GM18511 (cell line): Measurements from ENCODE around the gene APEH.
"Not testable (repeated sequence)": the region's sequence is repeated elsewhere in the genome, so short reads cannot be mapped to it uniquely, and the experiment has no call there.

Source experiments
- ATAC-seq: cut with Tn5 transposase; IDR thresholded peaks from one replicate; pipeline ENCODE4 v1.9.1; 2021; ENCODE audit warnings: mild to moderate bottlenecking, moderate library complexity; ENCODE audit not compliant: unreplicated experiment

APEH gene

DNA sequence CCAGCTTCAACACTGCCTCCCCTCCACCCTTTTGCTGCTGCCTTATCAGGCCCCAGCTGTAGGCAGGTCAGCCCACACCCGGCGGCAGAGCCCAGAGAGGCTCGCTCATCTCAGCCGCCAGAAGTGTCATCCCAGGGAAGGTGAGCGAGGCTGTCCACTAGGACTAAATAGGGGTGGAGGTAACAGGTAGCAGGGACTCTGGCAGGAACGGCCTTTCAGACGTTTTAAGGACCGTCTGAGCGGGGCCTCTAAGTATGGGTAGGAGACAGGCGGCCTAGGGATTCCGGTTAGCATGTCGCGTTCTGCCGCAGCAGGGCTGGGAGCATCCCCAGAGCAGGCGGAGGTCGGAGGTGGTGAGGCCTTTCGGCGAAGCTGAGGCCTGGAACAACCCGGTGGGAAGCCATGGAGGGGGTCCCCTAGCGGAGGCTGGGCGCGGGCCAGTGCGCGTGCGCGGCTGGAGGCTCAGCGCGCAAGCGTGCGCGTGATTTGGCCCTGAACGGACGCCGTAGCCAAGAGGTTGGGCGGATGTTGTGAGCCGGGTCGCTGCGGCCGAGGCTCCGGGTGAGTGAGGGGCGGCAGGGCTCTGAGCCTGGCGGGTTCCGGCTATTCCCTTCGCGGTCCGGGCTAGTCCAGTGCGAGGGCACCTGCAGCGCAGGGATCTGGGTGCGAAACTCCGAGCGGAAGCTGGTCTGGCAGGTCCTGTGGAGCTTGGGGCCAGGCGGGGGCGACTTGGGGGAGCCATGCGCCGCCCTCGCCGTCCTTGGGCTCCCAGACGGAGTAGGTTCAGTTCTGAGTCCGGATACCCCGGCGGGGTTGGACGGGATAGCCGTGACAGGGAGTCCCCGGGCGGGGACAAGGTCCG, 15.1 kb downstream of the APEH start, which contains the start of the genes MST1 and RNF123:
Gene MST1, minus strand, starts transcription at position 429 of the 862 bp plus-strand sequence. CDS start 783 bp downstream, outside the sequence.
Gene RNF123, plus strand, starts transcription at position 512 of the 862 bp plus-strand sequence. CDS start 1,609 bp downstream, outside the sequence.
- ATAC-seq, result peak; percentile 62

DNA sequence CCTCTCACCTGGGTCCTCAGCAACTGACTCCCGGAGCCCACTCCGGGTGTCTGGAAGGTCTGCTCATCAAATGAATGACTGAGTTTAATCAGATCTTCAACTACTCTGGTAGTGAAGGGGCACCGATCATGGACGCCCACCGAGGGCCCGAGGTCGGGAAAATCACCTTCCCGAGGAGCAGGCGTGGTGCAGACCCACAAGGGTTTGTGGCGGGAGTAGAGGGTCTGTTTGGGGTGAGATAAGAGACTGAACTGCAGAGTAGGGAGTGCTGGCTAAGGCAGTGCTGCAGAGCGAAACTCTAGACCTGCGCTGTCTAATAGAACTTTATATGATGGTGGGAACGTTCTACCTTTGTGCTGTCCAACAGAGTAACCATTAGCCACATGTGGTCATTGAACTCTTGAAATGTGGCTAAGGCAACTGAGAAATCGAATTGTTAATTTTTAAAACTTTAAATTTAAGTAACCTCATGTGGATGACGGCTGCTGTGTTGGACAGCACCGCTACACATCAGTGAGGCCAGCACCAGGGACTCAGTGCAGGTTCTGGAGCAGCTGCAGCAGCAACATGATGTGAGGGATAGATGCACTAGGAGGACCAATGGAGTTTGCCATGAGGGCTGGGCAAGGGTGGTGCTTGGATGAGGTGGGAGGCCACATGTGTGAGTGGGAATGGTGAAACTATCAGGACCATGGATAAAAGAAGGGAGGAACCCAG, 15.9 kb downstream of the APEH start:
- not testable (repeated sequence) for ATAC-seq

DNA sequence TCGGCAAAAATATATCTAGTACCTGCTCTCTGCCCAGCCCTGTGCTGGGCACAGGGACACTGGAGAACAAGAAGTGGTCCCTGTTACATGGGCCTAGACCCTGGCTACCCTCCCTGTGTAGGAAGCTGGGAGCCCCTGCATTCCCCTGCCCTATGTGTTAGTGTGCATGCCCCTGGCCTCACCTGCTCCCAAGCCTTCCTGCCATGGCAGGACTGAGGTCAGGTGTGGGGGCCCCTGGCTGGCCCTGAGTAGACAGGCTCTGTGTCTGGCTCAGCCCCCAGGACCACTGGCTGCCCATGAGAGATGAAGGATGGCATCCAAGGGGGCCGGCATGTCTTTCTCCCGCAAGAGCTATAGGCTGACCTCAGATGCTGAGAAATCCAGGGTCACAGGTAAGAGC, 16.7 kb downstream of the APEH start:
- not testable (repeated sequence) for ATAC-seq

DNA sequence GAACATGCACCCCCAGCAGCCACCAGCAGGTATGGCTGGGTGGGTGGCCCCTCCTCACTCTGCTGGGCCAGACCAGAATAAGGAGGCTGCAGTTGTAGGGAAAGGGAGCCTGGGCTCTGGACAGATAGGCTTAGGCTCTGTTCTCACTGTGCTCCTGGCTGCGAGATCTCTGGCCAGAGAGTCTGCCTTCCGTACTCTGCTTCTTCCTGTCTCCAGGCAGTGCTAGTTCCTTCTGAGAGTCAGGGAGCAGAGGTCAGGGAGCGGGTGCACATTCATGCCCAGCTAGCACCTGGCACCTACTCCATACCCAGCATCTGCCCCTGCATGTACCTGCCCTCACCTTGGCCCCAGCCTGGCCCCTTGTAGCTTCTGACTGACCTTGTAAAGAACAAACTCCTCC, 17.3 kb downstream of the APEH start:
- not testable (repeated sequence) for ATAC-seq

GRCh38 chr3:49694409-49695070, 20.4 kb downstream of the APEH start:
- ATAC-seq, result not testable (repeated sequence)

GRCh38 chr3:49695350-49696015, 21.3 kb downstream of the APEH start:
- ATAC-seq, result not testable (repeated sequence)

DNA sequence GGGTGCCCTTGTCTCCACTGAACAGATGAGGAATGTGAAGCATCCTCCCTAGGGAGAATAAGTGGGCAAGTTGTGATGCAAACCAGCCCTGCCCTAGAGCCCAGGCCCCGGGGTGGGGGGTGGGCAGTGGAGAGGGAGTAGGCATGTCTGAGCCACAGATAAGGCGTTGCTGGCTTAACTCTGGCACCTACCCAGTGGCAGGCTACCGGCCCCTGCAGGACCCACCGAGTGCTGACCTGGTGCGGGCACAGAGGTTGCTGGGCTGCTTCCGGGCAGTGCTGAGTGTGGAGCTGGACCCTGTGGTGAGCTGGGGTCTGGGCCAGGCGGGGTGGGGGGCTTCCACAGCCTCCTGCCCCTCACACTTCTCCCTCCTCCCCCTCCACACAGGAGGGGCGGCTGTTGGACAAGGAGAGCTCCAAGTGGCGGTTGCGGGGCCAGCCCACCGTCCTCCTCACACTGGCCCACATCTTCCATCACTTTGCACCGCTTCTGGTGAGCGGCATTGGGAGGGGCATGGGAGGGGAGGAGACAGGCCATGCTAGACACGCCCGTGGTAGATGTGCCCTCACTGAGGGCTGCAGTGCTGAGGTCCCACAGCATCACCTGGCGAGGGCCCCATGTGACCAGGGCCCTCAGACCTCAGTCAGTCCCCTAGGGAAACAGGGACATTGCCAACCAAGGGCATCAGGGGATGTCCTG, 25.3 kb downstream of the APEH start:
- ATAC-seq, result no peak

GRCh38 chr3:49700014-49700413, 25.9 kb downstream of the APEH start:
- ATAC-seq, result no peak

DNA sequence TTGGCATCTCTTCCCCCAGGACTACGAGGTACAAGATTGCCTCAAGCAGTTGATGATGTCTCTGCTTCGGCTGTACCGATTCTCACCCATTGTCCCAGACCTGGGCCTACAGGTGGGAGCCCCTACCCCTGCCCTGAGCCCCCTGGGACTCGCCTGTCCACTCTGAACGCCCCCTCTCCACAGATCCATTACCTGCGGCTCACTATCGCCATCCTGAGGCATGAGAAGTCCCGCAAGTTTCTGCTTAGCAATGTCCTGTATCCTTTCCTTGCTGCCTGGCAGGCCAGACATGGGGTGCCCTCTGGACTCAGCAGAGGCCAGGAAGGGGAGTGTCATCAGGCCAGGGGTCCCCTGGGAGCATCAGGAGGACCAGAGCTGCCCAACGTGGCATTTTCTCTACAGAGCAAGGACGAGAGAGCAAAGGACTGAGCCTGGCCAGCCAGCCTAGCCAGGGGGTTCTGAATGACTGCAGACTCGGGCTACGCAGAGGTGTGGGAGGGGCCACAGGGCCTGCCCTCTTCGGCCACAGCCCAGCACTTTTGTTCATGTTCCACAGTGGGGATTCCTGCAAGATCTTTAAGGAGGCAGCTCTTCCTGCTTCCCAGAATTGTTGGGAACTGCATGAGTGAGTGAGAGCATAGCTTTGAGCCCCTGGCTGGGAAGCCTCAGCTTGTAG, 26.4 kb downstream of the APEH start:
- ATAC-seq, result no peak

GRCh38 chr3:49701388-49702077, 27.4 kb downstream of the APEH start:
- no peak for ATAC-seq

DNA sequence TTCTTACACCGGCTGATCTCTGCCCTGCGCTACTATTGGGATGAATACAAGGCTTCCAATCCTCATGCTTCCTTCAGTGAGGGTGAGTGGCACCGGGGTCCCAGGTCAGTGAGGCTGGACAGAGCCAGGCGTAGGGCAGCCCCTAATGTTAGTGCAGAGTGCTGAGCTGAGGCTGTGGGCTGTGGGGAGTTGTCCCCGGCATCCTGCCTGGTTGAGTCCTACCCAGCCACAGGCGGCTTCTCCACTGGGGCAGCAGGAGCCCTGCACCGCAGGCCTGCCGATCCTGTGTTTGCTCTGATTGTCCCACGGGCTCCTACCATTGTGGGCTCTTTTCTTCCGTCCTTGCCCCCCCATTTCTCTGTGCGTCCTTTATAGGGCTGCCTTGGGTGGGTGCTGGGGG, 28.5 kb downstream of the APEH start:
- no peak for ATAC-seq

DNA sequence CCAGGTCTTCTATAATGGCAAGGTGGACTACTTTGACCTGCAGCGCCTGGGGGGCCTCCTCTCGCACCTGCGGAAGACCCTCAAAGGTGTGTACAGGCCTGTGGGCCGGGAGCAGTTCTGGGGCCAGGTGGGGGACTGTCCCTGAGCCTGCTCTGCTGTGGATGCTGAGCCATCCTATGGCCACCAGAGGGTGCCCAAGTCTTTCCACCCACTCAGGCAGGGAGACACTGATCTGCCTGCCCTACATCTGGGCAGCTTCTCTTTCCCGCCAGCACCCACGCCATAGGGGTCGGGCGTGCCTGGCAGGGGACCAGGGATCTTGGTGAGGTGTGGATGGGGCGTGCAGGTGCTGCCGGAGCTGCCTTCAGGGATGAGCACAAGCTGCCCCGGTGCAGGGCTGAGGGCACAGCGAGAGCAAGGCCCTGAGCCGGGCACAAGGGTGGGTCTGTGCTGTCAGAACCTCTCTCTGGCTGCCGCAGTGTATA, 29.3 kb downstream of the APEH start:
- peak; percentile 71 for ATAC-seq

GRCh38 chr3:49703956-49704355, 29.8 kb downstream of the APEH start:
- no peak for ATAC-seq

GRCh38 chr3:49704629-49705028, 30.5 kb downstream of the APEH start:
- ATAC-seq, result no peak

DNA sequence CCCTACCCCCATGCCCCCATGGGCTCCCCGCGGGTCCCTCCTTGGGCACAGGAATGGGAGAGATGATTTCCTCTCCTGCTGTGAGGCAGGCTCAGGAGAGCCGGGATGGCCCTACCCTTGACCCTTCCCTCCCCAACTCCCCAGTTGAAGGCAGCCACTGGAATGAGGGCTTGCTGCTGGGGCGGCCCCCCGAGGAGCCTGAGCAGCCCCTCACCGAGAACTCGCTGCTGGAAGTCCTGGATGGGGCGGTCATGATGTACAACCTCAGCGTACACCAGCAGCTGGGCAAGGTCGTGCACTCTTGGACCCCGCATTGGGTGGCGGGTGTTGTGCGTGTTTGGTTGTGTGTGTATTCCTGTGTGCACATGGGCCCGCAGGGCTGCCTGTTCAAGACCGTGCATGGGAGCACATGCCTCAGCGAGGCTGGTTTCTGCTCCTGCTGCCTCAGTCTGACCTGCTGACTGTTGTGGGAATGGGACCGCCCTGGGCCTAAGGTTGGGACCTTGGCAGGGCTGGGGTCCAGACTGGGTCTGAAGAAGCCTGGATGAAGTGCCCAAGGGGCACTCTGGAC, 31.3 kb downstream of the APEH start:
- ATAC-seq, result no peak

- ATAC-seq, result no peak
Measured at GRCh38 chr3:49706456-49707112, 32.4 kb downstream of the APEH start.

DNA sequence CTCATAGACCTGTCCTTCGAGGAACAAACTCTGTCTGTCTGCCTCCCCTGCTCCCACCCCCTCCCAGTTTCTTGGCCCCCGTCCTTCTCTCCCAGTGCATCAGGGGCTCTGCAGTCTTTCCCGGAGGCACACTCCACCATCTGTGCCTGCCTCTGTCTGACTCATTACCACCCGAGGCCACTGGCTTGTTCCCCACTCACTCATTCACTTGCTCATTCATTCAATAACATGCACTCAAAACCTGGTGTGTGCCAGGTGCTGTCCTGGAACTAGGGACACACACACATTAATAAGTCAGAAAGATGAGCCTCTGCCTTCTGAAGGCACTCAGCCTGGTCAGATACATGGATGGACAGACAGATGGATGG, 32.9 kb downstream of the APEH start:
- ATAC-seq, result no peak

DNA sequence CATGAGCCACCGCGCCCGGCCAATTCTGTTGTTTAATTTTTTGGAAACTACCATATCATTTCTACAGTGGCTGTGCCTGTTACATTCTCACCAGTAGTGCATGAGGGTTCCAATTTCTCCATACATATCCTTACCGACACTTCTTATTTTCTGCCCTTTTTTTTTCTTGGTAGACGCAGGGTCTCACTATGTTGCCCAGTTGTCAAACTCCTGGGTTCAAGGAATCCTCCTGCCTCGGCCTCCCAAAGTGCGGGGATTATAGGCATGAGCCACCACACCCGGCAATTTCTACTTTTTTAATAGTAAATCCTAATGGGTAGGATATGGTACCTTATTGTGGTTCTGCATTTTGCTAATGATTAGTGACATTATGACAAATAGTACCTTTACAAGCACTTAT, 35.7 kb downstream of the APEH start:
- no peak for ATAC-seq
